ENCODE measurements around the gene ACTN2.

Gene ACTN2

GRCh38 chr1:236706183-236706582 is 19.9 kb downstream of the ACTN2 start:
- H3K27ac ChIP-seq = no peak overlapping the region
- TF ChIP-seq ZFX (IDR thresholded peaks at IDR 0.05) = no peak
- TF ChIP-seq CTCF (conservative IDR thresholded peaks at IDR 0.05) = no peak

DNA sequence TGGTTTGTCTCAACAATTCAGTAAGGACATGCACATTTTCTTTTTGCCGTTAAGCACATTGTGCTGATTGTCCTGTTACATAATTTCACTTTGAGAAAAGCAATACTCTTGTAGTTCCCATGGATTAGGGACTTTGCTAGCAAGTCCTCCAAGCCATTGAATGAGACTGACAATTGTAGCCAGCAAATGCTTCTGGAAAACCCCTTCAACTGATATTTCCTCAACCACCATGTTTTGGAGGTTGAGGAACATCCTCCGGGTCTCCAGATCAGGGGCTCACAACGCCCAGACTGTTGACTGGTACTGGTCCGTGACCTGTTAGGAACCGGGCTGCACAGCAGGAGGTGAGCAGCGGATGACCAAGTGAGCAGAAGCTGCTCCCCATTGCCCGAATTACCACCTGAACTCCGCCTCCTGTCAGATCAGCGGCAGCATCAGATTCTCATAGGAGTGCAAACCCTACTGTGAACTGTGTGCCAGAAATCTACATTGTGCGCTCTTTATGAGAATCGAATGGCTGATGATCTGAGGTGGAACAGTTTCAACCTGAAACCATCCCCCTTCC is 24.1 kb downstream of the ACTN2 start:
- TF ChIP-seq ZFX (IDR thresholded peaks at IDR 0.05) = no peak
- TF ChIP-seq CTCF (conservative IDR thresholded peaks at IDR 0.05) = no peak
- H3K27ac ChIP-seq = no peak overlapping the region

GRCh38 chr1:236716160-236716559 is 29.9 kb downstream of the ACTN2 start:
- TF ChIP-seq ZFX (IDR thresholded peaks at IDR 0.05) (no peak), CTCF (conservative IDR thresholded peaks at IDR 0.05) (no peak)
- no peak overlapping the region for H3K27ac ChIP-seq

- H3K27ac ChIP-seq = no peak overlapping the region
- no peak for TF ChIP-seq ZFX (IDR thresholded peaks at IDR 0.05)
Observed at GRCh38 chr1:236717811-236718210, 31.5 kb downstream of the ACTN2 start.

- H3K27ac ChIP-seq = no peak overlapping the region
Observed at GRCh38 chr1:236718328-236718727, 32.0 kb downstream of the ACTN2 start.

GRCh38 chr1:236720206-236720605 is 33.9 kb downstream of the ACTN2 start:
- H3K27ac ChIP-seq = no peak overlapping the region
- TF ChIP-seq CTCF (conservative IDR thresholded peaks at IDR 0.05) = no peak
- no peak for TF ChIP-seq ZFX (IDR thresholded peaks at IDR 0.05)

More at GRCh38 chr1:236718328-236718727, 32.0 kb downstream of the ACTN2 start:
- TF ChIP-seq ZFX (IDR thresholded peaks at IDR 0.05) (no peak), CTCF (conservative IDR thresholded peaks at IDR 0.05) (no peak)

DNA sequence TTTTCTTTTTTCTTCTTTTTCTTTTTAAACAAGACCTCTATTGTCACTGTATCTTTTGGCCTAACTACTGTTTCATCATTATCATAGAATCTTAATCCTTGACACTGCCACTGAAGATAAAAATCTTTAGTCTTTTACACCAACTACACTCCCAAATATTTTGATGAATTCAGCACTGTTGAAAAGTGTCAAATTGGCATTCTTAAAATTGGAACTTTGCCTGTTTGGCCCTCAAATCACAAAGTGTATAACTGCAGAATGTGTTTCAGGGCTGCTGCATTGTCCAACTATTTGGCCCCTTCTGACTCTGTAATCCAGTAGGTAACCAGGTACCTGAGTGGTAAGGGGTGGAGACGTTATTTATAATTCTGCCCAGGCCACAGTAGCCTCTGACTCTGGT is 34.3 kb downstream of the ACTN2 start:
- TF ChIP-seq CTCF (conservative IDR thresholded peaks at IDR 0.05) = no peak
- no peak for TF ChIP-seq ZFX (IDR thresholded peaks at IDR 0.05)
- H3K27ac ChIP-seq = no peak overlapping the region

- H3K27ac ChIP-seq = no peak overlapping the region
- no peak for TF ChIP-seq ZFX (IDR thresholded peaks at IDR 0.05)
- TF ChIP-seq CTCF (conservative IDR thresholded peaks at IDR 0.05) = no peak
Observed at GRCh38 chr1:236724049-236724448, 37.8 kb downstream of the ACTN2 start.

All from C4-2B (cell line).